ENCODE results near the gene MOB3B.
A peak's percentile ranks its signal among the peaks of the same experiment; 100 is the strongest.

Gene MOB3B

GRCh38 chr9:27545471-27545870 lies 15.9 kb upstream of the MOB3B start:
- Histone ChIP-seq H3K27ac (ENCODE audit: poor library complexity, severe bottlenecking) (no peak overlapping the region), H3K36me3 (ENCODE audit: low read depth) (peaks cover 47% of the 10 kb centered on the region), H3K4me1 (ENCODE audit: insufficient read depth, poor library complexity, severe bottlenecking) (peaks cover 14% of the 10 kb centered on the region), H3K4me3 (ENCODE audit: severe bottlenecking) (no peak overlapping the region), H3K27me3 (ENCODE audit: insufficient read depth, poor library complexity, severe bottlenecking) (no peaks in the 10 kb centered on the region), H3K9me3 (ENCODE audit: severe bottlenecking) (no peaks in the 10 kb centered on the region)
- DNase-seq (ENCODE audit: low spot score) = no peak
- TF ChIP-seq CTCF (IDR thresholded peaks at IDR 0.05; ENCODE audit: poor library complexity, severe bottlenecking) = no peak
- ATAC-seq (ENCODE audit: low read depth) = no peak

- DNase-seq (ENCODE audit: low spot score) (no peak), ATAC-seq (ENCODE audit: low read depth) (0 out of 3 replicates have a peak, but pooled peaks have one; percentile 20)
- TF ChIP-seq CTCF (IDR thresholded peaks at IDR 0.05; ENCODE audit: poor library complexity, severe bottlenecking) = no peak
Measured at GRCh38 chr9:27542508-27542907, 12.9 kb upstream of the MOB3B start.

GRCh38 chr9:27541740-27542139 lies 12.1 kb upstream of the MOB3B start:
- H3K36me3 ChIP-seq (ENCODE audit: low read depth) = peaks cover 14% of the 10 kb centered on the region
- no peaks in the 10 kb centered on the region for H3K9me3 ChIP-seq (ENCODE audit: severe bottlenecking)
- TF ChIP-seq CTCF (IDR thresholded peaks at IDR 0.05; ENCODE audit: poor library complexity, severe bottlenecking) = no peak
- peaks cover 32% of the 10 kb centered on the region for H3K4me1 ChIP-seq (ENCODE audit: insufficient read depth, poor library complexity, severe bottlenecking)
- H3K27ac ChIP-seq (ENCODE audit: poor library complexity, severe bottlenecking) = no peak overlapping the region
- DNase-seq (ENCODE audit: low spot score) (no peak), ATAC-seq (ENCODE audit: low read depth) (no peak)
- H3K4me3 ChIP-seq (ENCODE audit: severe bottlenecking) = no peak overlapping the region
- no peaks in the 10 kb centered on the region for H3K27me3 ChIP-seq (ENCODE audit: insufficient read depth, poor library complexity, severe bottlenecking)

More at GRCh38 chr9:27542508-27542907, 12.9 kb upstream of the MOB3B start:
- H3K36me3 ChIP-seq (ENCODE audit: low read depth) = peaks cover 22% of the 10 kb centered on the region
- H3K27me3 ChIP-seq (ENCODE audit: insufficient read depth, poor library complexity, severe bottlenecking) = no peaks in the 10 kb centered on the region
- no peak overlapping the region for H3K27ac ChIP-seq (ENCODE audit: poor library complexity, severe bottlenecking)
- H3K4me1 ChIP-seq (ENCODE audit: insufficient read depth, poor library complexity, severe bottlenecking) = peaks cover 32% of the 10 kb centered on the region
- H3K4me3 ChIP-seq (ENCODE audit: severe bottlenecking) = no peak overlapping the region
- no peaks in the 10 kb centered on the region for H3K9me3 ChIP-seq (ENCODE audit: severe bottlenecking)

- TF ChIP-seq CTCF (IDR thresholded peaks at IDR 0.05; ENCODE audit: poor library complexity, severe bottlenecking) = no peak
- Histone ChIP-seq H3K4me1 (ENCODE audit: insufficient read depth, poor library complexity, severe bottlenecking) (peaks cover 32% of the 10 kb centered on the region), H3K4me3 (ENCODE audit: severe bottlenecking) (no peak overlapping the region), H3K27me3 (ENCODE audit: insufficient read depth, poor library complexity, severe bottlenecking) (no peaks in the 10 kb centered on the region), H3K27ac (ENCODE audit: poor library complexity, severe bottlenecking) (peak overlapping the region; percentile 69), H3K36me3 (ENCODE audit: low read depth) (0 out of 2 replicates have a peak, but pooled peaks cover 8% of the 10 kb centered on the region), H3K9me3 (ENCODE audit: severe bottlenecking) (no peaks in the 10 kb centered on the region)
- DNase-seq (ENCODE audit: low spot score) (no peak), ATAC-seq (ENCODE audit: low read depth) (0 out of 3 replicates have a peak, but pooled peaks have one; percentile 20)
Measured at GRCh38 chr9:27540502-27540901, 10.9 kb upstream of the MOB3B start.
